ENCODE measurements around the gene SAFB.
"Not testable (repeated sequence)": the region's sequence is repeated elsewhere in the genome, so short reads cannot be mapped to it uniquely, and the experiment has no call there.

The SAFB gene

DNA sequence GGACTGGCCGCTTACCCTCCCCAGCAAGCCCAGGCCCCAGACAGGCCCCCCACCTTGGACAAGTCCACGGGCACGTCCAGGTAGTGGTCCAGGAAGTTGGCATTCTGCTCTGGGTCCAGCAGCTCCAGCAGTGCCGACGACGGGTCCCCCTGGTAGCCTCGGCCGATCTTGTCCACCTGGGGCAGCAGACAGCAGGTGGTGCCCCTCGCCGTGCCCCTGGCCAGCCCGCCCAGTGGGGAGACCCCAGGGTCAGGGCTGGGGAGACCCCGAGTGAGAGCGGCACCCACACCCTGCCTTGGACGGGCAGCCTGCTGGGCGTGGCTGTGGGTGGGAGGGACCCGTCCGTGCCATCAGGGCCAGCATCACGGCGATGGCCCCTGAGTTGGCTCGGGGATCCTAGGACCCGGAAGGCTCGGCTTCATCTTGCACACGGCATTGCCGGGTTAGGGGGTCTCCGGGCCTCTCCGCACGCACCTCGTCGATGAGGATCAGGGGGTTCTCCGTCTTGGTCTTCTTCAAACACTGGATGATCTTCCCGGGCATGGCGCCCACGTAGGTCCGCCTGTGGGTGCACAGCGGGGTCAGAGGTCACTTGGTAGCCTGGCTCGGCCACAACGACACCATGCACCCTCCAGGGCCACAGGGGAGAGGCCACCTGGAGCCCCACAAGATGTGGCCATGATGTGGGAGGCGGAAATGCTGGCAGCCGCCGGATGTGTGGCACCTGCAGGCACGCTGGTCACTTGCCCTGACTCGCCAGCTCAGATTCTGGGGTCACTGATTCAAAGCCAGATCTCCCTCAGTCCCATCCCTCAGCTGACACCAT lies 73.5 kb downstream of the SAFB start:
- in situ Hi-C loops (cut with MboI; ENCODE audit: low sequenced_read_pairs): no loop called here

DNA sequence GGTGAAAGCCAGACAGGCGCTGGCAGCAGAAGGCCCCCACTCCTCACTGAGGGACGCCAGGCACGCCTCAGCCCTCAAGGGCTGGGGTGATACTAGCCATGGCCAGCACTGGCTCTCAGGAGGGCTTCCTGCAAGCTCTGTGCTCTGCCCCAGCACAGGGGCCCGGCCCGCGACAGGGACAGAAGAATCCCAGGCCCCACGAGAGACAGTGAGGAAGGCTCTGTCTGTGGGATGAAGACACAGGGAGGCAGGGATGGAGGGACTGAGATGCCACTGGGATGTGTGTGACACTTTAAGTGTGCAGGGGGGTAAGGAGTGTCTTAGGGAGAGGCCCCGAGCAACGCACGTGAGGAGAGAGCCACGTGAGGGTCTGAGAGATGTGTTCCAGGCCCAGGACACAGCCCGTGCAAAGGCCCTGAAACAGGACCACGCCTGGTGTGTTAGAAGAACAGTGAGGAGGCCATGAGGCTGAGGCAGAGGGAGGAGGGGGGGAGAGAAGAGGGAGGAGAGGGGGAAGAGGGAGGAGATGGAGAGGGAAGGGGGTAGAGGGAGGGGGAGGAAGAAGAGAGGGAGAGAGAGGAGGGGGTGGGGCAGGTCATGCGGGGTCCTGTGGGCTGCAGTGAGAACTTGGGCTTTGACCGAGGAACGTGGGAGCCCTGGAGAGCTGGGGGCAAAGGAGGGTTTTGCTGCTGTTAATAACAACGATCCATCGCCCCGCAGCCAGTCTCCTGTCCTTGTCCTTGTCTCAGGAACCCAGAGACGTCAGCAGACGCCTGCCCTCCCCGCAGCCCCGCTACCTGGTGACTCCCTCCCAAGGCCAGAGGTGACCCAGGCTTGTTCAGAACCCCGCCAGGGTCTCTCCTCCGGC lies 74.4 kb downstream of the SAFB start:
- in situ Hi-C loops (cut with MboI; ENCODE audit: low sequenced_read_pairs): no loop called here

- in situ Hi-C loops (cut with MboI; ENCODE audit: low sequenced_read_pairs): no loop called here
Measured at GRCh38 chr19:5697890-5698634, 75.2 kb downstream of the SAFB start.

DNA sequence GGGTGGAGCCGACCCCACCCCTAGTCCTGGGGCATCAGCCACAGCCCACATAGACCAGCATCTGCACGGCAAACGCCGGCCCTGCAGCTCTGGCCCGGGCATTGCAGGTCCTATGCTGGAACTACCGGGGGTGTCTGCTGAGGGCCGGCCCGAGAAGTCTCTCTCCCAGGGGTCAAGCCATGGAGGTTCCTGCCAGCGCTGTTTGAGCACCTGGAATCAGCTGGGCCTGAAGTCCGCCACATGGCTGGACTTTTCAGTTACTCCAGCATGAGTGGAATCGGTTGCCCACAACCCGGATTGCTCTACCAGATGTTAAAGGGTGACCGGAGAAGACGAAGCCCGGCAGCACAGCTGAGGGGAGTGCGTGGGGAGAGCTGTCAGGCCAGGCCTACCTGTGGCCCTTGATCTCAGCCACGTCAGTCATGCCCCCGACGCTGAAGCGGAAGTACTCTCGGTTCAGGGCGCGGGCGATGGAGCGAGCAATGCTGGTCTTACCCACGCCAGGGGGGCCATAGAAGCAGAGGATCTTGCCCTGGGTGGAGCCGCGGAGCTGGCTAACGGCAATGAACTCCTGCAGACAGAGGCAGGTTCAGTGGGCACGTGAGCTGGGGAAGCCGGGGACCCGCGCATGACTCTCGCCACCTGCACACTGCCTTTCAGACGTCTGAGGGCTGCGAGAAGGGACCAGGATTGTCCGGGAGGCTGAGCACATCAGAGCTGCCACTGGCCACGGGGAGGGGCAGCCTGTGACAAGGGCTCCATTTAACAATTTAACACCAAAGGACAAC lies 75.9 kb downstream of the SAFB start:
- in situ Hi-C loops (cut with MboI; ENCODE audit: low sequenced_read_pairs): no loop called here

GRCh38 chr19:5700455-5701092 lies 77.7 kb downstream of the SAFB start:
- in situ Hi-C loops (cut with MboI; ENCODE audit: low sequenced_read_pairs): no loop called here

DNA sequence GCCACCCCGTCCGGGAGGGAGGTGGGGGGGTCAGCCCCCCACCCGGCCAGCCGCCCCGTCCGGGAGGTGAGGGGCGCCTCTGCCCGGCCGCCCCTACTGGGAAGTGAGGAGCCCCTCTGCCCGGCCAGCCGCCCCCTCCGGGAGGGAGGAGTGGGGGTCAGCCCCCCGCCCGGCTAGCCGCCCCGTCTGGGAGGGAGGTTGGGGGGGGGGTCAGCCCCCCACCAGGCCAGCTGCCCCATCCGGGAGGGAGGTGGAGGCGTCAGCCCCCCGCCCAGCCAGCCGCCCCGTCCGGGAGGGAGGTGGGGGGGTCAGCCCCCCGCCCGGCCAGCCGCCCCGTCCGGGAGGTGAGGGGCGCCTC lies 79.1 kb downstream of the SAFB start:
- in situ Hi-C loops (cut with MboI; ENCODE audit: low sequenced_read_pairs): not testable (repeated sequence)

GRCh38 chr19:5703819-5704818 lies 81.2 kb downstream of the SAFB start:
- in situ Hi-C loops (cut with MboI; ENCODE audit: low sequenced_read_pairs): no loop called here

DNA sequence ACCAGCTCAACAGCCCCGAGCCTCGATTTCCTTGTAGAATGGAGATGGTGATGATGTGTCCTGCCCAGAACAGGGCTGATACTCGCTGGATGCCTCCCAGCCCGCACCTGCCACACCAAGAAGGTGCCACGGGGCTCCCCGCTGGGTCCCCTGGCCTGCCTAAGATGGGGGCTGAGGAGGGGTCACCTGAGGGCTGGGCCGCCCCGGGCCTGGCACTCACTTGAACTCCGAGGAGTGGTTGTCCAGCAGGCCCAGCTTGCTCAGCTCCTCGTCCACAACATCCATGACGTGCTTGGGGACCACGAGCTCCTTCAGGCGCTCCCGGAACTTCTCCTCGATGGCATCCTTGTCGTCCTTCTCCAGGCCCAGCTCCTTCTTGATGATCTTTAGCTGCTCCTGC lies 82.7 kb downstream of the SAFB start:
- in situ Hi-C loops (cut with MboI; ENCODE audit: low sequenced_read_pairs): no loop called here

- in situ Hi-C loops (cut with MboI; ENCODE audit: low sequenced_read_pairs): no loop called here
Measured at GRCh38 chr19:5706876-5707573, 84.1 kb downstream of the SAFB start.

GRCh38 chr19:5707576-5708575 lies 85.0 kb downstream of the SAFB start:
- in situ Hi-C loops (cut with MboI; ENCODE audit: low sequenced_read_pairs): no loop called here

DNA sequence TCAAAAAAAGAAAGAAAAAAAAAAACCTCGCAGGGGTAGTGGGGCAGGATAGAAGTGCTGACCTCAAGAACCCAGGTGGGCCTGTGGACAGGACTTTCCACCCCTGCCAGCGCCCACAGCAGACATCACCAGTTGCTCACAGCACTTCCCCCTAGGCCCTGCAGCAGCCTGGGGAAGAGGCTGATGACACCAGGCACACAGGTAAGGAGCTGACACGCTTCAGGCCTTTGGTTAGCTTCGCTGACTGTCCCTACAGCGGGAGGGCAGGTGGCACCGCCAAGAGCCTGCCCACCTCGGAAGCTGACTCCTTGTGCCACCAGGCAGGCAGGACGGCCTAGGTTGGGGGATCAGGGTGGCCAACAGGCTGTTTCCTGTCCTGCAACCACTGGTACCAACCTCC lies 88.1 kb downstream of the SAFB start:
- in situ Hi-C loops (cut with MboI; ENCODE audit: low sequenced_read_pairs): no loop called here

DNA sequence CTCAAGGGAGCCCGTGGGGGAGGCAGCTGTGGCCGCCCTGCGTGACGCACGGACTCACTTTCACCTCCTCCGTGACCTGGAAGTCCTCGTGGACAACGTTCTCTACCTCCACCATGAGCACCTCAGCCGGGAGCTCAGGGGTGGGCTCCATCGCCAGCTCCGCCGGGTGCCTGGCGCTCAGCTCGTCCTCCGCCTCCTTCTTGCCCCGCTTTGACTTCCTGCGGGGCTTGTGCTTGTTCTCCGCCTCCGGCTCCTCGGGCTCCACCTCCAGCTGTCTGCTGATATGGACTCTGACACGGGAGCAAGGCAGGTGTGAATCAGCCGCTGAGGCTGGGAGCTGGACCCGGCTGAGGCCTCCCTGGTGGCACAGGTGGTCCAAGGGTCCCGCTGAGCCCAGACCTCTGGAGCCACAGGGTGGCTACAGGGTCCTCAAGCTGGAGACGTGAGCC lies 88.9 kb downstream of the SAFB start:
- in situ Hi-C loops (cut with MboI; ENCODE audit: low sequenced_read_pairs): no loop called here

- in situ Hi-C loops (cut with MboI; ENCODE audit: low sequenced_read_pairs): no loop called here
Measured at GRCh38 chr19:5713228-5713627, 90.3 kb downstream of the SAFB start.

- in situ Hi-C loops (cut with MboI; ENCODE audit: low sequenced_read_pairs): no loop called here
Measured at GRCh38 chr19:5714816-5715215, 91.9 kb downstream of the SAFB start.

GRCh38 chr19:5717215-5717935 lies 94.5 kb downstream of the SAFB start:
- in situ Hi-C loops (cut with MboI; ENCODE audit: low sequenced_read_pairs): no loop called here
